GM19395 (cell line): Measurements from ENCODE around the gene MED31.
"Not testable (repeated sequence)": the region's sequence is repeated elsewhere in the genome, so short reads cannot be mapped to it uniquely, and the experiment has no call there.

Source experiments
- ATAC-seq: cut with Tn5 transposase; IDR thresholded peaks from one replicate; pipeline ENCODE4 v1.9.1; 2021; ENCODE audit warnings: mild to moderate bottlenecking, moderate library complexity; ENCODE audit not compliant: unreplicated experiment

The MED31 gene

GRCh38 chr17:6651354-6651918, at the start of gene MED31, which contains the start of gene C17orf100:
Gene MED31, minus strand, starts transcription at chr17:6651605. Its CDS starts 77 bp downstream, at chr17:6651528.
Gene C17orf100, plus strand, starts transcription at chr17:6651762. Its CDS starts 152 bp downstream, at chr17:6651914.
- peak; percentile 82 for ATAC-seq

GRCh38 chr17:6700948-6701307, 49.5 kb upstream of the MED31 start:
- ATAC-seq: no peak

- ATAC-seq: no peak
Observed at GRCh38 chr17:6699997-6700947, 48.9 kb upstream of the MED31 start.

GRCh38 chr17:6698004-6698403, 46.6 kb upstream of the MED31 start:
- ATAC-seq: no peak

GRCh38 chr17:6696906-6697305, 45.5 kb upstream of the MED31 start:
- no peak for ATAC-seq

GRCh38 chr17:6695565-6695964, 44.2 kb upstream of the MED31 start:
- ATAC-seq: no peak

- ATAC-seq: no peak
Observed at GRCh38 chr17:6695051-6695450, 43.6 kb upstream of the MED31 start.

GRCh38 chr17:6691958-6692357, 40.6 kb upstream of the MED31 start:
- not testable (repeated sequence) for ATAC-seq

GRCh38 chr17:6691546-6691945, 40.1 kb upstream of the MED31 start:
- ATAC-seq: no peak

GRCh38 chr17:6690641-6691040, 39.2 kb upstream of the MED31 start:
- no peak for ATAC-seq

GRCh38 chr17:6688944-6689343, 37.5 kb upstream of the MED31 start:
- no peak for ATAC-seq

- ATAC-seq: no peak
Observed at GRCh38 chr17:6686026-6686425, 34.6 kb upstream of the MED31 start.

- no peak for ATAC-seq
Observed at GRCh38 chr17:6684881-6685767, 33.7 kb upstream of the MED31 start.

- ATAC-seq: no peak
Observed at GRCh38 chr17:6684460-6684783, 33.0 kb upstream of the MED31 start.

- ATAC-seq: no peak
Observed at GRCh38 chr17:6683730-6684459, 32.5 kb upstream of the MED31 start.

GRCh38 chr17:6683081-6683684, 31.8 kb upstream of the MED31 start:
- no peak for ATAC-seq

- no peak for ATAC-seq
Observed at GRCh38 chr17:6682339-6682738, 30.9 kb upstream of the MED31 start.

- no peak for ATAC-seq
Observed at GRCh38 chr17:6681671-6682070, 30.3 kb upstream of the MED31 start.

GRCh38 chr17:6681176-6681575, 29.8 kb upstream of the MED31 start:
- no peak for ATAC-seq

- no peak for ATAC-seq
Observed at GRCh38 chr17:6679241-6679640, 27.8 kb upstream of the MED31 start.
